DND-41 (cell line): Measurements from ENCODE around the gene LRRIQ1.

Experiments used
- CTCF ChIP-seq: IDR thresholded peaks from 2 replicates; pipeline ENCODE4 v1.5.1; 2012; ENCODE audit warnings: borderline replicate concordance, low read length, moderate library complexity, mild to moderate bottlenecking; ENCODE audit not compliant: poor library complexity, severe bottlenecking; ENCODE audit errors: extremely low read depth
- EZH2 ChIP-seq: IDR thresholded peaks from 3 replicates; pipeline ENCODE4 v1.6.1; 2012; ENCODE audit warnings: borderline replicate concordance, low read depth, mild to moderate bottlenecking, moderate library complexity, low read length, inconsistent platforms; ENCODE audit not compliant: severe bottlenecking

DNA sequence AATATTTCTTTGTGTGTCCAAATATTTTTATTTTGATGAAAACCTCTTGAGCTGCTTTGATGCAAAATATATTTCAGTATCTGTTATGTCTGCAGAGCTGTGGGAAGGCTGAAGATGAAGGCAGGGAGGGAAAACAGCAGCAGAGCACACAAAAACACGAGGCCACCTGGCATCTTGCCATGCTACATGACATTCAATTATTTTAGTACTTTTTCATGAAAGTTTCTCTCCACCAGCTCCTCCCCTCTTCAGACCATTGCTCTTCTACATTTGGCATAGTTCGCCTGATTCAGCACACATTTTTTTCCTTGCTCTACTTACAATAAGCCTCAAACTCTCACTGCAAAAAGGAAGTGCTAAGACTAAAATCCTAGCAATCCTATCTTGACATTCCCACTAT lies 239.2 kb downstream of the LRRIQ1 start:
- TF ChIP-seq CTCF (no peak), EZH2 (no peak)
